GM19099 (cell line): ENCODE results near the gene KCNT1.

Source experiments
- POLR2A ChIP-seq: IDR thresholded peaks from 3 replicates; pipeline ENCODE4 v1.6.1; 2011; ENCODE audit warnings: low read depth; ENCODE audit not compliant: insufficient read length; ENCODE audit errors: extremely low read depth

The KCNT1 gene

DNA sequence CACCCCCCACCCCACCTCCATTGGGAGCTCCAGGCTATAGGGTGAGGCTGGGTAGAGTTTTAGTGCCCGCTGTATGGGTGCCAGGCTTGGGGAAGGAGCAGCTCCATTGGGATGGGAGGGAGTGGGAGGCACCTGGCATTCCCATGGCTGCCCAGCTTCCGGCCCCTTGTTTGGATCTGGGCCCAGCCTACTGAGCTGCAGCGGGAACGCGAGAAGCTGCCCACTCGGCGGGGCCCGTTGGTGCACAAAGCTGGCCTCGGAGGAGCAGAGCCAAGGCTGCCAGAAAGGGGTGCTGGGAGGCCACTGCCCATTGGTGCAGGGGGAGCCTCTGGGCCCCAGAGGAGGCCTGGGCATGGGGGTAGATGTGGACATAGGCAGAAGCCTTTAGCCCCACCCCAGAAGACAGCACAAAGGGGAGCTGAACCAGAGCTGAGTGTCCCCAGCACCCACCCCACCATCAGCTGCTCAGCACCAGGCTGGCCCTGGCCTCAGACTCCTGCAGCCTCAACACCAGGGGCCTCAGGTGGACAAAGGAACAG, 34.5 kb upstream of the KCNT1 start:
- TF ChIP-seq POLR2A = no peak

DNA sequence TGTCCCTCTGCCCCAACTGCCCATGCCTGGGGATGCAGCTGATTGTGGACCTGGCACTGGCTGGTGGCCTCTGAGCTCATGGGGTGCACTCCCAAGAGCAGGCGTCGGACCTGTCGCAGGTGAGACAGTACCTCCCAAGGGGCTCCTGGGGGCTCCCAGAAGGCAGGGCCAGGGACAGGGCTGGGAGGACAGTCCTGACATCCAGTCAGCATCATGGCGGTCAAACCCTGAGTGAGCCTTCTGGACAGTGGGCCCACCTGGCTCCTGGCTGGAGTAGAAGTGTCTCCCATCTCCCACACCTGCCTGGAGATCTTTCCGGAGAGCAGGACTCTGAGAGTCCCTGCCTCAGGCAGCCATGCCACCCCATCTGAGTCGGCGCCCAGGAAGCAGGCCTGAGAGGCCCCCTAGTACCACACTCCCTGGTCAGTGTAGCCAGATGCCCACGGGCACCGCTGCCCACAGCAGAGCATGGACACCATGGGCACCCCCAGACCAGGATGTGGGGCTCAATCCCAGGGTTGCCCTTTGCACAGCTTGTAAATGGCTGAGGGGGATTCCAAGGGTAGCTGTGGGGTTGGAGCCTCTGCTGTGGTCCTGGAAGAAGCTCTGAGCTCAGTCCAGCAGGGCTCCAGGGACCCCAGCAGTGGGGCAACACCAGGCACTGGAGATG, 32.2 kb upstream of the KCNT1 start:
- TF ChIP-seq POLR2A = no peak

DNA sequence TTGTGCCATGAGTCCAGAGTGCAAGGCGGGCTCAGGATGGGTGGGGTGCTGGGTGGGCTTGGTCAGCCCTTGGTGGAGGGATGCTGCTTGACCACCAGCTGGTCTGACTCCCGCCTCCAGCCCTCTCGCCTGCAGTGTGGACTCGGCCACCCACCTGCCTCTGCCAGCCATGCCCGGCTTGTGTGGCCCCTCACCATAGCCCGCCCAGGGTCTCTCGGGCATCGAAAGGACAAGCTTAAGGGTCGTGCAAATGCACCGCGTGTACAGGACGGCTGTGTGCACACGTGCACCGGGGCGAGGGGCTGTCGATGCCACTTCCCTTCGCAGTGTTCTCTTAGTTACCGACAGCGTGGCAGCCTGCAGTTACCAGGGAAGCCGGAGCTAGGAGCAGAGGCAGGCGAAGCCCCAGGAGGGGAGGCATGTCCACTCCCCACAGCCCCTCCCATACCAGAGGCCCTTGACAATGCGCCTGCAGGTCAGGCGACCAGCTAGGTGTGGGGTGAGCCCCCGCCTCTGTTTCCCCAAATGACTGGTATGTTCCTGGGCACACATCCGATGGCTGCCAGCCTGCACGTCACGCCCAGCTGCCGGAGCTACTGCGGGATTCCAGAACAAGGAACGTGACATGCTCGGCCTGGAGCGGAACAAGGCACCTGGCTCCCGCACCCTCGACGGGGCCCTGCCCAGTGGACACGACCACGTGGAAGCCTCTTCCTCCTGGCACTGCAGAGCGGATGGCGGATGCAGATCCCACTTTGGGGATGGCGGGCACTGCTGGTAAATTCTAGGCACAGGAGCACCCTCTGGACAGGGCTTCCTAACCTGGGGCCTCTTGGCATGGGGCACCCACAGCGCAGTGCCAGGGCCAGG, 31.0 kb upstream of the KCNT1 start:
- no peak for TF ChIP-seq POLR2A

DNA sequence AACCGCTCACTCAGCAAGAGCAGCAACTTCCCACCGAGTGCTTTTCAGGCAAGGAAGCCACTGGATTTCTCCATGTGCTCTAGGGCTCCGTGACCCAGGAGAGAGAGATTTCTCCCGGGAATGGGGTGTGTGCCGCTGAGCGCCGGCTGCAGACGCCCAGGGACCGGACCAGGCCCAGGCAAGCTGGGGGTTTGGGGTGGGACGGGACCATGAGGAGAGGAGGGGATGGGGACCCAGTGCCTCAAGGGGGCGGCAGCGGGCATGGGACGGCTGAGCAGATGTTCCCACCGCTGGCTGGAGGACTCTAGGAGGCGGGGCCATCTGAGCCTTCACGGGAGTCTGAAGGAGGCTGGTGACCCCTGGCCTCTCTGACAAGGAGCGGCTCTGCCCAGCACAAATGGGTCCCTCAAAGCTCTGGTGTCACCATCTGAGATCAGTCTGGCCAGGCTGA, 30.4 kb upstream of the KCNT1 start:
- TF ChIP-seq POLR2A = no peak

DNA sequence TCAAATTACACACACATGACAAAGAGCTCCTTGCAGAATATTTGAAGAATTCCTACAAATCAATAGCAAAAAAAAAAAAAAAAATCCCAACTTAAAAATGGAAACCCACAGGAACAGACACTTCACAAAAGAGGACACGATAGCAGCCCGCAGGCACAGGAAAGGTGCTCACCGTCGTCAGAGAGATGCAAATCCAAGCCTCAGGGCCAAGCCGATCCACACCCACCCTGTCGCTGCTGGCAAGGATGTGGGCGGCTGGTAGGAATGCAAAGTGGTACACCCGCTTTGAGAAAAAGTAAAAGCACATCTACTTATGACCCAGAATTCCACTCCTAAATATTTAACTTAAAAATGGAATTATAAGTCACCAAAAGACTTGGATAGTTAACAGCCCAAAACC, 28.0 kb upstream of the KCNT1 start:
- TF ChIP-seq POLR2A = no peak

DNA sequence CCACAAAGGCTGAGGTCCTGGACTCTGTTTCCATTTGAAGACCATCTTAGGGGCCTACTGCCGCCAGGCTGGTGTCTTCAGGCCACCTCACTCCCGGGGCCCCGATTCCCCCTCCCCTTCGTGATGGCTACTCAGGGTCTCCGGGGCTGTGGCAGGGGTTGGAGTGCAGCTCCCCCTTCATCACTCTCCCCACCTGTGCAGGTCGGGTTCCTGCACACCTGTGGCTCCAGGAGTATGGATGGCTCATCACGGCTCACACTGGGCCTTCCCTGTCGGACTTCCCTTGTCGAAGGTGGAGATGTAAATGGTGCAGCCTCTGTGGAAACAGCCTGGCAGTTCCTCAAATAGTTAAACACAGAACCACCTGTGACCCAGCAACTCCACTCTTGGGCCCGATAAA, 27.0 kb upstream of the KCNT1 start:
- TF ChIP-seq POLR2A = no peak

DNA sequence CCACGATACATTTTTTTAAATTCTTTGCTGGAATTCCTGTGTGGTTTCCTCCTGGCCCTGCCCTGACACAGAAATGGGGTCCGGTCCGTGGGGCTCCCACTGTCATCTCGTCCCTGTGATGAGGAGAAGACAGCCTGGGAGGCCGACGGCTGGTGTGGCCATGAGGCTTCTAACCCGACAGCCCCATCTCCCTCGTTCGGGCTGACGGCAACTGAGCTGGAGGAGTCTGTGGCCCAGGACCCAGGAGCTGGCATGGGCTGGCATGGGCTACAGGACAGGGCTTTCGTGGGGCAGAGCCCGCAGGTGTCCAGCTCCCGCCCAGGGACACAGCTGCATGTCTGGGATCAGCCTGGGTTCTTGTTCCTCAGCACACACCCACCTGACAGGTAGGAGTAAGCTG, 25.1 kb upstream of the KCNT1 start:
- TF ChIP-seq POLR2A = no peak

DNA sequence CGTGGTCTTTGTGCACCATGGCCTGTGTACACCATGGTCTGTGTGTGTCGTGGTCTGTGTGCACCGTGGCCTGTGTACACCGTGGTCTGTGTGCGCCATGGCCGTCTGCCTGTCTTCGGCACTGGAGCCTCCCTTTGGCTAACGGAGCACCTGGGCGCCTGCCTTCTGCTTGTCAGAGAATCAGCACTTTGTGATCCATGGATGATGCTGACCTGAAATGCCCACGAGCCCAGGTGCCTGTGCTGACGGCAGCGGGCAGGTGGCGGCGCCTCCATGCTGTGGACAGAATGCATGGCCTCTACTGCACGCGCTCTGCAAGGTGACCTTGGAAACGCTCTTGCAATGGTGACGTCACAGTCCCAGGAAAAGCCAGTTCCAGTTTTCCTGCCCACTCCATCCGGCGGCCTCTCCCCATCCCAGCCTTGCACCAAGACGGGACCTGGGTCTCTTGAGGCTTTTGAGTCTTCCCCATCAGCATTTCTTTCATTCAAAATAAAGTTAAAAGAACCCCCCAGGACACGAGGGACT, 24.3 kb upstream of the KCNT1 start:
- no peak for TF ChIP-seq POLR2A

DNA sequence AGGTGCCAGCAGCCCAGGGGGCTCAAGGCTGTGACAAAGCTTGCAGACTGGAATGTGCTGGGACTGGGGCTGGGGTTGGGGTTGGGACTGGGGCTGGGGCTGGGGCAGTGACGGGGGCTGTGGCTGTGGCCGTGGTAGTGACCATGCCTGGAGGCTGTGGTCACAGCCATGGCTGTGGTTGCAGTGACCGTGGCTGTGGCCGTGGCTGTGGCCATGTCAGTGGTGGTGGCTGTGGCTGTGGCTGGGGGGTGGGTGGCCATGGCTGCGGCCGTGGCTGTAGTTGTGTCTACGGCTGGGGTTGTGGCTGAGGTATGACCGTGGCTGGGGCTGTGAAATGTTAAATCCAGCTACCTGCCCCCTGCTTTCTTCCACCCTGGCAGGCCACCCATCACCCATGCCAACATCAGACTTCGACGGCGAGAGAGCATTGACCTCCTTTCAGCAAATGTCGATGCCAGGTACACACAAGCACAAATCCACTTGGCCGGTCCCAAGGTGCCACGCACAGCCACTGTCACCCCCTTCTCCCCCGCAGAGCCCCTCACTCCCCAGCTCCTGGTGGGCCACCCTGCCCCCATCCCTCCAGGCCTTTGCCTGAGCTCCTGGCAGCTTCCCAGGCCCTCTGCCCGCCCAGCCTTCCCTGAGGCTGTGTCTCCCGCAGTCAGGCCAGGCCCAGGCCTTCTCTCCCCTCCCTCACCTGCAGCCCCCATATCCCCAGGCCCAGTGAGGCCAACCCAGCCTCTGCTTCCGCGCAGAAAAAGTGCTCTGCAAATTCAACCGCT, 23.6 kb upstream of the KCNT1 start:
- no peak for TF ChIP-seq POLR2A

DNA sequence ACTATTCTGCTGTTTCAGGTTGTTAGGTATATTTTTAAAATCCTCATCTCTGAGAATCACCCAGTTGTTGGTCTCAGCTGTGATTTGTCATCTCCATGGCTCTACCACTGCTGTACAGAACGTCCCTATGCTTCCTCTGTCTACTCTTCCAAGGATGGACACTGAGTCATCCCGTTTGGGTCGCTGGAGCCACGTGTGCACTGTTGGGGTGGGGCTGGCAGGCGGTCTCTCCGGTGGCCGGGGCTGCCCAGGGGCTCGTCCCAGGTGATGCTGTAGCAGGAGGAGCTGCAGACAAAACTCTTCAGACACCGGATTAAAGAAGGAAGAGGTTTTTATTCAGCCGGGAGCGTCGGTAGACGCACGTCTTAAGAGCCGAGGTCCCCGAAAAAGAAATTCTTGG, 21.9 kb upstream of the KCNT1 start:
- no peak for TF ChIP-seq POLR2A

DNA sequence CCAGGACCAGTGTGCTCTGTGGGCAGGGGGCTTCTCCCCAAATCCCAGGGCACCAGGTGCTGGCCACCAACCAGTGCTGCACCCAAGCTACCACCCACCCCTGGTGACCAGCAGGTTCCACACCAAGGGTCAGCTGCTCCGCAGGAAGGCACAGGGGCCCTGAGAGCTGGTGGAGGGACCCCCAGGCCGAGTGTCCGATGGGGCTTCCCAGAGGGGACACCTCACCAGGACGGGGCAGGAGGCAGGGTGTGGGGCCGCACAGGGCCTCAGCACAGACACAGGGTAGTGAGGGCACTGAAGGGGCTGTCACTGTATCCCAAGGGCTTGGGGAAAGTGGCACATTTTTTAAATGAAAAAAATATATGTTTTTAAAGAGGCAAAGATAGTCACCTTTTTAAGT, 20.8 kb upstream of the KCNT1 start:
- no peak for TF ChIP-seq POLR2A

DNA sequence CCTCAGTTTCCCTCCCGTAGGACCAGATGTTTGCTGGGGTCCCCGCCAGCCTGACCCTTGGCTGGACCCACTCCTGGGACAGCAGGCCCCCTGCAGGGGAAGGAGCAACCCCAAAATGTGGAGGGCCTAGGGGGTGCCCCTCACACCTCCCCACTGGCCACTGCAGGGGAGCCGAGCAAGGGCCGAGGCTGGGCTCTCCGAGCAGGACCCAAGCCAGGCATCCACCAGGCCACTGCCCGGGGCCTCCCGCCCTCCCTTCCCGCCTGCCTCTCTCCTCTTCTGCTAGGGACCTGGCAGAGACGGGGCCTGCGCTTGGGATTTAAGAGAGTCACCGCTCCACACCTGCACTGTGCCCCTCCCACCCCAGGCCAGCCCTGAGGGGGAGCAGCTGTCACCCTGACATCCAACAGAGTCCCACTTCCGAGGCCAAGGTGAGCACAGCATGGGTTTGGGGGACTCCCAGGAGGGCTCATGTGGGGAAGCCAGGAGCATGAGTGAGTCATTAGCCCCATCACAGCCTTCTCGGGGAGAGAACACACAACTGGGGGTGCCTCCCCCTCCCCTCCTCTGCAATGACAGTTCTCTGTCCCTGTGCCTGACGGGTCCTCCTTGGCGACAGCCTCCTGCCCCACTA, 18.5 kb upstream of the KCNT1 start:
- no peak for TF ChIP-seq POLR2A

DNA sequence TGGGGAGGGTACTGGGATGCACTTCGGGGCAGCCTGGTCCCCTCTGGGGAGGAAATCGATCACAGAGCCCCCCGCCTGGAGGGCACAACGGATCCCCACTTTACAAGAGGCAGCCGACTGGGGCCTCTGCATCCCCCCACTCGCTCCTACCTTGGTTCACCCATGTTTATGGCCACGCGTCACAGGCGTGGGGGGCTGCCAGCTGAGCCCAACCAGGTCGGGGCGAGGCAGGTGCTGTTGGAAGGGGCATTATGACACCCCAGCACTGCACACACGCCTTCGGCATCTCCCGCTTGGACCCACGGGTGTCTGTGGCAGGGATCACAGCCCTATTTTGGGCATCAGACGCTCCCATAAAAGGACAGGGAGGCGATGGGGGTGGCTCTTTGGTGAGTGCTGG, 17.3 kb upstream of the KCNT1 start:
- TF ChIP-seq POLR2A = no peak

DNA sequence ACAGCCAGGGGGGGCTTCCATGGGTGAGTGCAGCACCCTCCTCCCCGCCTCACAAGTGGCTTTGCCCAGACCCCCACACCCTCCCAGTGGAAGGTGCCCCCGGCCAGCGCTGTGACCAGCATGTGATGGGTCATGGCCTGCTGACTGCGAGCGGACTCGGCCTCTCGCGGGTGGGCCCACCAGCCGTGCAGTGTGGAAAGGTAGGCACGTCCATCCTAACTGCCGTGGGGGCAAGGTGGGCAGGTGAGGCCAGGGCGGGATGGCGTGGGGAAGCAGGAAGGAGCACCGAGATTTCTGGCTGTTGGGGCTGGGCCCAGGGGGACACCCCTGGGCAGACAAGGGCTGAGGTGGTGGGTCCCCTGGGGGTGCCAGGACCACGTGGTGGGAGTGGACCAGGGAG, 14.8 kb upstream of the KCNT1 start:
- TF ChIP-seq POLR2A = no peak

DNA sequence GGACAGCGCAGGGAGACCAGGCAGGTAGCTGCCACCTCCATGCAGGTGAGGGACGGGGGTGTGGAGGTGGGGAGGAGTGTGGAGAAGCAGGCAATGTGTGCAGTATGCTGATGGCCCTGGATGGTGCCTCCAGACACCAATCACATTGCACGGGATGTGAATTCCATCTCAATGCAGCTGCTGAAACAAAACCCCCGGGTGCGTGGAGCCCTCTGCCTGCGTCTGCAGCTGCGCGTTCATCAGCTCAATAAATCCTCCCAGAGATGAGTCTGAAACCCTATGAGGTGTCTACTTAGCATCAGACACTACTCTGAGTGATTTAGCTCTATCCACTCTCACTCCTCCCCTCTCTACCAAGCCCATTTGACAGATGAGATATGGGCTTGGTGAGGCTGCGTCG, 13.0 kb upstream of the KCNT1 start:
- no peak for TF ChIP-seq POLR2A
